ENCODE results near the gene ATP5F1A.

Gene ATP5F1A

GRCh38 chr18:46042571-46043123, 55.4 kb downstream of the ATP5F1A start:
- no peak for DNase-seq

GRCh38 chr18:46040747-46041104, 57.4 kb downstream of the ATP5F1A start:
- no peak for DNase-seq

GRCh38 chr18:46040033-46040746, 57.9 kb downstream of the ATP5F1A start:
- DNase-seq, result no peak

- DNase-seq, result no peak
These were observed 60.4 kb downstream of the ATP5F1A start for GRCh38 chr18:46037512-46038305.

GRCh38 chr18:46035696-46036680, 62.1 kb downstream of the ATP5F1A start:
- no peak for DNase-seq

- DNase-seq, result no peak
These were observed 63.9 kb downstream of the ATP5F1A start for GRCh38 chr18:46034230-46034629.

- DNase-seq, result no peak
These were observed 66.4 kb downstream of the ATP5F1A start for GRCh38 chr18:46031741-46032140.

All from NCI-H1105 treated with DMSO at 0.1 percent for 48 hours (cell line).